Loucy (cell line): Measurements from ENCODE around the gene MET.

Experiments
- H2AFZ ChIP-seq: fragments of 200-600 bp; sonication (generic); 2 replicates; pipeline ENCODE4 v1.6.0; 2016; ENCODE audit warnings: antibody characterized with exemption, mild to moderate bottlenecking, low read length, moderate library complexity
- H3F3A ChIP-seq: fragments of 200-600 bp; 2 replicates; pipeline ENCODE4 v1.6.0; 2016; ENCODE audit warnings: antibody characterized with exemption, low read depth, mild to moderate bottlenecking
- H3K27me3 ChIP-seq: fragments of 200-600 bp; sonication (generic); 2 replicates; pipeline ENCODE4 v1.6.1; 2014; ENCODE audit warnings: low read length, mild to moderate bottlenecking; ENCODE audit not compliant: insufficient read depth, poor library complexity, severe bottlenecking
- H3K36me3 ChIP-seq: fragments of 200-600 bp; sonication (generic); 2 replicates; pipeline ENCODE4 v1.6.1; 2016; ENCODE audit warnings: low read length; ENCODE audit not compliant: insufficient read depth
- H3K4me1 ChIP-seq: fragments of 200-600 bp; sonication (generic); 2 replicates; pipeline ENCODE4 v1.5.1; 2014; ENCODE audit warnings: low read length, mild to moderate bottlenecking; ENCODE audit not compliant: insufficient read depth, poor library complexity, severe bottlenecking
- H3K4me2 ChIP-seq: fragments of 200-600 bp; sonication (generic); 2 replicates; pipeline ENCODE4 v1.6.0; 2014; ENCODE audit warnings: antibody characterized with exemption, low read length, low read depth, mild to moderate bottlenecking; ENCODE audit not compliant: poor library complexity, severe bottlenecking
- H3K4me3 ChIP-seq: fragments of 200-600 bp; sonication (generic); 2 replicates; pipeline ENCODE4 v1.5.1; 2014; ENCODE audit warnings: low read length, mild to moderate bottlenecking, mixed read lengths; ENCODE audit not compliant: poor library complexity, severe bottlenecking
- H3K79me2 ChIP-seq: fragments of 200-600 bp; sonication (generic); 2 replicates; pipeline ENCODE4 v1.6.1; 2014; ENCODE audit warnings: low read length; ENCODE audit not compliant: insufficient read depth
- H3K9ac ChIP-seq: fragments of 200-600 bp; sonication (generic); 2 replicates; pipeline ENCODE4 v1.6.0; 2014; ENCODE audit warnings: mild to moderate bottlenecking, low read depth, low read length, moderate library complexity; ENCODE audit not compliant: poor library complexity, severe bottlenecking
- H3K9me2 ChIP-seq: fragments of 200-600 bp; sonication (generic); replicated peaks from 2 replicates; pipeline ENCODE4 v1.6.1; 2016; ENCODE audit warnings: low read depth, low read length, mixed read lengths
- H3K9me3 ChIP-seq: fragments of 200-600 bp; sonication (generic); 2 replicates; pipeline ENCODE4 v1.6.1; 2014; ENCODE audit warnings: mild to moderate bottlenecking, antibody characterized with exemption, low read length, low read depth; ENCODE audit not compliant: insufficient read depth
- H4K20me1 ChIP-seq: fragments of 200-600 bp; sonication (generic); 2 replicates; pipeline ENCODE4 v1.6.0; 2014; ENCODE audit warnings: antibody characterized with exemption, low read length, mild to moderate bottlenecking; ENCODE audit not compliant: insufficient read depth, poor library complexity, severe bottlenecking
- EZH2phosphoT487 ChIP-seq: fragments of 200-600 bp; IDR thresholded peaks from 2 replicates; pipeline ENCODE4 v1.6.1; 2018; ENCODE audit warnings: antibody characterized with exemption, mild to moderate bottlenecking, moderate library complexity, borderline replicate concordance
- TF ChIP-seq, protein P1 (sequence below): fragments of 200-600 bp; sonication (generic); conservative IDR thresholded peaks from 2 replicates; pipeline ENCODE4 v1.5.1; 2014; ENCODE audit warnings: mild to moderate bottlenecking, antibody characterized with exemption, low read length

MET gene

DNA sequence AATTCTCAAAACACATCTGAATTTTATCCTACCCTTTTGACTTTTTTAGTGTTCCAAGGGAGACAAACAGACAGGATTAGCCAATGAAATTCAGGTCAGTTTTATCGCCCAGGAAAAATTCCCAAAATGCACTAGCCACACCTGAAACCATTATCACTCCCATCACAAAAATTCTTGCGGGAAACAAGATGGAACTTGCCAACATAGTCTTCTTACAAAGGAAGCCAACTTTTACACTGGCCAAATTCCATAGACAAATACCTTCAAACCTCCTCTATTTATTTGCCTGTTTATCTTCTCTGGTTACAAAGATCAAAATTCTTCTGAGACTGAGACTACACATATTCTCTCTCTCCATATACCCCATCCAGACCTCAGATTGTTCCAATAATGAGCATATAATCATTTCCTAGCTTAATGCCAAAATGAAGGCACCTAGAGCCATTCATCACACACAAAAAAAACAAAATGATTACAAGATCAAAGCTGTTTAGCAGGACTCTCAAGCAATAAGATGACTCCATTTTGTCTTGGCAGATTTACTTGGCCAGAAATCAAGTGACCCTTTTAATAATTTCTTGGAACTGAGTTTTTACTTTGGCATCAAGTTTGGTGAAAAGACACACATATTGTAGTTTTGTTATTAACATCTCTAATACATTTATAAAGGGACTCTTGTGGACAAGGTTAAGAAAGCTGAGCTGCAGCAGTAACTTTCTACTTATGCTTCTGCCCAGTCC, 30.2 kb downstream of the MET start:
- Histone ChIP-seq H2AFZ (no peak overlapping the region), H3K9me3 (no peaks in the 10 kb centered on the region), H3K79me2 (no peaks in the 10 kb centered on the region), H4K20me1 (no peaks in the 10 kb centered on the region), H3F3A (no peaks in the 10 kb centered on the region), H3K36me3 (no peaks in the 10 kb centered on the region), H3K4me3 (no peak overlapping the region), H3K4me2 (no peak overlapping the region), H3K4me1 (no peaks in the 10 kb centered on the region), H3K9me2 (no peaks in the 10 kb centered on the region), H3K27me3 (no peaks in the 10 kb centered on the region), H3K9ac (no peak overlapping the region)
- no peak for TF ChIP-seq EZH2phosphoT487
- TF ChIP-seq, protein P1, sequence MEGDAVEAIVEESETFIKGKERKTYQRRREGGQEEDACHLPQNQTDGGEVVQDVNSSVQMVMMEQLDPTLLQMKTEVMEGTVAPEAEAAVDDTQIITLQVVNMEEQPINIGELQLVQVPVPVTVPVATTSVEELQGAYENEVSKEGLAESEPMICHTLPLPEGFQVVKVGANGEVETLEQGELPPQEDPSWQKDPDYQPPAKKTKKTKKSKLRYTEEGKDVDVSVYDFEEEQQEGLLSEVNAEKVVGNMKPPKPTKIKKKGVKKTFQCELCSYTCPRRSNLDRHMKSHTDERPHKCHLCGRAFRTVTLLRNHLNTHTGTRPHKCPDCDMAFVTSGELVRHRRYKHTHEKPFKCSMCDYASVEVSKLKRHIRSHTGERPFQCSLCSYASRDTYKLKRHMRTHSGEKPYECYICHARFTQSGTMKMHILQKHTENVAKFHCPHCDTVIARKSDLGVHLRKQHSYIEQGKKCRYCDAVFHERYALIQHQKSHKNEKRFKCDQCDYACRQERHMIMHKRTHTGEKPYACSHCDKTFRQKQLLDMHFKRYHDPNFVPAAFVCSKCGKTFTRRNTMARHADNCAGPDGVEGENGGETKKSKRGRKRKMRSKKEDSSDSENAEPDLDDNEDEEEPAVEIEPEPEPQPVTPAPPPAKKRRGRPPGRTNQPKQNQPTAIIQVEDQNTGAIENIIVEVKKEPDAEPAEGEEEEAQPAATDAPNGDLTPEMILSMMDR = no peak

DNA sequence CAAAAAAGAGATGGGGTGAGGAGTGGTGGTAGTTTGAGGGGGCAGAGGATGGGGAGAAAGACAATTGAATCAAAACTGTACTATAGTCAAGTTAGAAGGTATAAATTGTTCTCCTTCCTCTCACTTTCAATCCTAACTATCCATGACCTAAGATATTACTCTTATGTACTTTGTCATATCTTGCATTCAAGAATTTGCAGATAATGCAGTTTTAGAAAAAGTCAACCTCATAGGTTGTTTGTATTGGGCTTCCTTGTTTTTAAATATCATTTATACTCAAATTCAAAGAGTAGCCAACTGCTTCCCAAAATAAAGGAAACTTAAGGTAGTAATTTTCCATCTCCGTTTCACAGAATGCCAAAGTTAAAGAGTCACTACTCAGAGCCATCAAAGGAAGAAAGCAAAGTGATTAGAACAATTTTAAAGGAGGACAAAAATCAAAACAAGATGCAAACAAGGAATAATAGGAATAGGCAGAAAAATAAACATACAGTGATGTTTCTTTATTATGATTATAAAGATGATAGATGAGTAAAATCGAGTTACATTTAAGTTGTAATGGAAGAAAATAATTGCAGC, 32.7 kb downstream of the MET start:
- Histone ChIP-seq H3K4me1 (no peaks in the 10 kb centered on the region), H3K4me2 (no peak overlapping the region), H3K36me3 (no peaks in the 10 kb centered on the region), H3K9me2 (no peaks in the 10 kb centered on the region), H2AFZ (no peak overlapping the region), H3K27me3 (no peaks in the 10 kb centered on the region), H3K9me3 (no peaks in the 10 kb centered on the region), H3K9ac (no peak overlapping the region), H3K79me2 (no peaks in the 10 kb centered on the region), H3F3A (no peaks in the 10 kb centered on the region), H4K20me1 (no peaks in the 10 kb centered on the region), H3K4me3 (no peak overlapping the region)
- TF ChIP-seq, protein P1 = no peak

DNA sequence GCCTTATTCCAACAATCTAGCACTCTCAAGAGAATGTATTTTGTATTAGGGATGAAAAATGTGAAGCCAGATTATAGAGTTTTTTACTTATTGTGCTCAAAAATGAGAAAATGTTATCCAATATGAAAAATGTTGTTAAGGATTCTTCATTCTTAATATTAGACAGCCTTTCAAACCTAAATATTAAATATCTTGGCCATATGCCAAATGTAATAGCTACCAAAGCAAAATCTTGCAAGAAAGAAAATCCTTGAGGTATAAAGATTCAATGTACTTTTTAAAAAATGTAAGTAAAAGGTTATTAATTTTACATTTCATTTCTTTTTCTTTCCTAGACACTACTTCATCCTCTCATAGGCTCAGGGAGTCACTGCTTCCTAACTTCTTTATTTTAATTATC, 33.4 kb downstream of the MET start:
- no peak overlapping the region for H3K4me2 ChIP-seq
- no peaks in the 10 kb centered on the region for H3K79me2 ChIP-seq

More for the DNA sequence above, 33.4 kb downstream of the MET start:
- TF ChIP-seq, protein P1 = no peak
- TF ChIP-seq EZH2phosphoT487 = no peak
- H3K4me3 ChIP-seq = no peak overlapping the region
- H3K4me1 ChIP-seq = no peaks in the 10 kb centered on the region
- H3F3A ChIP-seq = no peaks in the 10 kb centered on the region
- H4K20me1 ChIP-seq = no peaks in the 10 kb centered on the region
- no peak overlapping the region for H3K9ac ChIP-seq
- H3K9me3 ChIP-seq = no peaks in the 10 kb centered on the region
- H3K9me2 ChIP-seq = no peaks in the 10 kb centered on the region
- no peaks in the 10 kb centered on the region for H3K36me3 ChIP-seq
- H2AFZ ChIP-seq = no peak overlapping the region
- H3K27me3 ChIP-seq = no peaks in the 10 kb centered on the region
